ENCODE measurements around the gene NFIB.

The NFIB gene

DNA sequence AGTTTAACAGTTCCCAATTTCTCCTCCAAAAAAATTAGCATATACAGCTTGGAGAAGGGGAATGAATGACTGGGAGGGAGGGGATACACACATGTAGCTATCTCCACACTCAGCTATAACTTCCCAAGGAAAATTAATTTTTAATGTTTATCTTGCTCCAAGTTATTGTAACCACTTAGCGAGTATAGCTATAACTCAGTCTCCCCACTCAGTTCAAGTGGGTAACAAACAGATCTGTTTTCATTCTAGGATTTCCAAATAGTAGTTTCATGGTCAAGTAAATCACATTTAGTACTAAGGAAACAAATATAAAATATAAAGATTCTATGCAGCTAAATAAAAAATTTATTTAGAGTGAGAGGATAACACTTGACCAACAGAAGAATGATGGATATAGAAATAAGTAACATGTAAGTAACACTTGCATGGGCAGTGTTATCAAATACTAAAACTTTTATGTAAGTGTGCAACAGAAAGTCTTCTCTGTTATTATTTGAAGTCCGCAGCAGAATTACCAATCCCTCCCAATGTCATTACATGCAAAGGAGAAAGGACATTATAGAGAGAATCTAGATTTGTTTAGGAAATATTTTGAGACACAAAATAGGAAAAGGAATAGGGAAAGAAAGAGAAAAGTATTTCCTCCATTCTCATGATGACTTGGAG is 10.2 kb upstream of the NFIB start:
- ChIA-PET CTCF (interaction anchor here (0.9 kb wide), 1 partner anchor 30 kb away, joined by 3 read pairs; no protein-coding TSS in a partner anchor), POLR2A (no interaction called here)
- H3K4me3 ChIP-seq (ENCODE audit: low read depth, low read length) = no peak overlapping the region
- DNase-seq (ENCODE audit: low read depth, low spot score) = no peak
- TF ChIP-seq, protein P1, sequence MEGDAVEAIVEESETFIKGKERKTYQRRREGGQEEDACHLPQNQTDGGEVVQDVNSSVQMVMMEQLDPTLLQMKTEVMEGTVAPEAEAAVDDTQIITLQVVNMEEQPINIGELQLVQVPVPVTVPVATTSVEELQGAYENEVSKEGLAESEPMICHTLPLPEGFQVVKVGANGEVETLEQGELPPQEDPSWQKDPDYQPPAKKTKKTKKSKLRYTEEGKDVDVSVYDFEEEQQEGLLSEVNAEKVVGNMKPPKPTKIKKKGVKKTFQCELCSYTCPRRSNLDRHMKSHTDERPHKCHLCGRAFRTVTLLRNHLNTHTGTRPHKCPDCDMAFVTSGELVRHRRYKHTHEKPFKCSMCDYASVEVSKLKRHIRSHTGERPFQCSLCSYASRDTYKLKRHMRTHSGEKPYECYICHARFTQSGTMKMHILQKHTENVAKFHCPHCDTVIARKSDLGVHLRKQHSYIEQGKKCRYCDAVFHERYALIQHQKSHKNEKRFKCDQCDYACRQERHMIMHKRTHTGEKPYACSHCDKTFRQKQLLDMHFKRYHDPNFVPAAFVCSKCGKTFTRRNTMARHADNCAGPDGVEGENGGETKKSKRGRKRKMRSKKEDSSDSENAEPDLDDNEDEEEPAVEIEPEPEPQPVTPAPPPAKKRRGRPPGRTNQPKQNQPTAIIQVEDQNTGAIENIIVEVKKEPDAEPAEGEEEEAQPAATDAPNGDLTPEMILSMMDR (IDR thresholded peaks at IDR 0.05; ENCODE audit: insufficient read depth, low read length, missing control alignments) = no peak

DNA sequence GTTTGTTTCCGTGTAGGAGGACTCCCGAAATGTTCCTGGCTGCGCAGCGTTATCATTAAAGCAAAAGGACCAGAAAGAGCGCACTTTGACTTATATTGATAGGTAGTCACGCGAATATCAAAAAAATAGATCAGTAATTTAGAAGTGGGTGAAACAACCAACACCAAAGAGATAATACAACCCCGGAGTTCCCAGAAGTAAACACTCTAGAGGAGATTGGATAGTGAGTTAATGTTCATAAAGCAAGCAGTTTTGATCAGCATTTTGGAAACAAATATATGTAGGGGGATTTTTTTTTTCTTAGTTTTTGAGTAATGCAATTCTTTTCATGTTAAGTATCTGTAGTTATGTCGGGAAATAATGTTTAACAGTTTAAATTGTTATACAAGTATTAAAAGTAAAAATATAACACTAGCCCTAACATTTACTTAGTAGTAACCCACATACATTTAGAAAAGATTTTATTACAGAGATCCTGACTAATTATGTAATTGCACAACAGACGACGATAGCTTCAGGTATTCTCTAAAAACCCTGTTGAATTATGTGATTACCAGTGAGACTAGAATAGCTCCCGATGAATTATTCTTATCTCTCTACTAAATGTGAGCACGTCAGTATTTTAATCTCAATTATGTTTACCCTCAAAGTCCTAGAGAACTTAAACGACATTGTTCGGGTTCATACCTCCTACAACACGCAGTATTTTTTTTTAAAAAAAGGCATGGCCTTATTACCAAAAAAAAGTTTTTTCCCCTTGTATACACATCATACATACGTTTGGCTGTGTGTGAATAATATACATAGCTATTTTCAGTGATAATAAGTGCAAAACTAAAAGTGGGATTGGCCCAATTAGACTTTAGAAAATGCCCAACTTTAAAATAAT is 9.4 kb upstream of the NFIB start:
- no peak for DNase-seq (ENCODE audit: low read depth, low spot score)
- H3K4me3 ChIP-seq (ENCODE audit: low read depth, low read length) = peak overlapping the region; percentile 63
- TF ChIP-seq, protein P1 (IDR thresholded peaks at IDR 0.05; ENCODE audit: insufficient read depth, low read length, missing control alignments) = no peak
- ChIA-PET CTCF (interaction anchor here (0.9 kb wide), 1 partner anchor 31 kb away, joined by 3 read pairs; no protein-coding TSS in a partner anchor), POLR2A (no interaction called here)

DNA sequence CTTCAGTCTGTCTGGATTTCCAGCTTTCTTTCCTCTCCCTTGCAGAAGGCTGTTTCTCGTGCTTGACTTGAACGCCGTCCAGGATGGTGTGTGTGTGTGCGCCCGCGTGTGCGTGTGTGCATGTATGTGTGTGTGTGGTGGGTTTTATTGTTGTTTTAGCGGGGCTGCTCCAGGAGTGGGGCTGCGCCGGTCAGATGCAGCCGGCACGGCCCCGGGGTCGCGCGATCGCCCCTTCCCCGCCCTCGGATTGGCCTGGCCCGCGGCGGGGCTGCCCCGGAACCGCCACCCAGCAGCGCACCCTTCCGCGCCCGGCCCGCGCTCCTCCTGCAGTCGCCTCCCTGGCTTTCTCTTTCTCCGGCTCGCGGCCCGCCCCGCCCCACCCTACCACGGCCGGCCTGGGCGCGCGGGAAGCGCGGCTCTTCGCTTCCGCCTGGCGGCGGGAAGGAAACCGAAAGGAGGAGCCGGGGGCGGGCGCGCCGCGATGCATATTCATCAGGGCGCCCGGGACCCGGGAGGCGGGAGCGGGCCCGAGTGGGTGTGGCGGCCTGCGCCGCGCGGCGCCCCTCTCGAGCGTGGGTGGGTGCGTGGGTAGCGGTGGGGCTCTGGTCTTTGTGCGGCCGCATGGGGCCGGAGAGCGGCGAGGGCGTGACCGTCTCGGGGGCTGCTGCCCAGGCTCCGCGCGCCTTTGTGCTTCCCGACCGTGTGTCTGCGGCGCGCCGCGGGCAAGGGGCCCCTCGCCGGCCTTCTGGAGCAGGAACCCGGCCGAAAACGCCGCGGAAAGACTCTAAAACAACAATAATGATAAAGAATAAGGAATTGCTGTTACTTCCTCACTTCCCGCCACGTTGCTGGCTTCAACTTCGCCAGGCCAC is 8.5 kb upstream of the NFIB start:
- TF ChIP-seq, protein P1 (IDR thresholded peaks at IDR 0.05; ENCODE audit: insufficient read depth, low read length, missing control alignments) = peak; percentile 37
- H3K4me3 ChIP-seq (ENCODE audit: low read depth, low read length) = peak overlapping the region; percentile 63
- ChIA-PET POLR2A (interaction anchor here (0.7 kb wide), 1 partner anchor 12 kb away, joined by 5 read pairs; no protein-coding TSS in a partner anchor), CTCF (no interaction called here)
- DNase-seq (ENCODE audit: low read depth, low spot score) = no peak

DNA sequence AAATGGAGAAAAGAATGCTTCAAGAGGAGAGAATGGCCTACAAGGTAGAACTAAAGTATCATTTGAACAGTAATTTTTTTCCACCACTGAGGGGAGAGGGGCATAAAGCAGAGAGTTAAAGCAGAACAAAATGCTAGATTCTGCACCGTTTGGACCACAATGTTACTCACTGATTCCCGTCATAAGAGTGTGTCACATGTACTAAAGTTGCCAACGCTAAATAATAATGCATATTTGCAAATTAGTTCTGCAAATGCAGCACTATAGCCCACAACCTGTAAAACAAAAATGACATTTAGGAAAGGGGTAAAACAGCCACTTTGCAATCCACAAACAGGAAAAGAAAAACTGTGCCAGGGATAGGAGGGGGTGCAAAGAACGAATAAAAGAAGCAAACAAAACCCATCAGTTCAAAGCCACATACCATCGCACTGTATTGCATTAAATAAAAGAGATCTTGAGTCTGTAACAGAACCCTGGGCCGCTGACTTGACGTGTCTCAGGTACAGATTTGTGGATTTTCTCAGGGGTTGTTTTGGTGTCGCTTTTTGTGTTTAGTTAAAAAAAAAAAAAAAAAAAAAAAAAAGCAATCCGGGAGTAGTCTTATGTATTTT is 7.7 kb upstream of the NFIB start:
- DNase-seq (ENCODE audit: low read depth, low spot score) = no peak
- peak overlapping the region; percentile 63 for H3K4me3 ChIP-seq (ENCODE audit: low read depth, low read length)
- TF ChIP-seq, protein P1 (IDR thresholded peaks at IDR 0.05; ENCODE audit: insufficient read depth, low read length, missing control alignments) = no peak
- ChIA-PET POLR2A (interaction anchor here (0.7 kb wide), 1 partner anchor 11 kb away, joined by 5 read pairs; no protein-coding TSS in a partner anchor), CTCF (no interaction called here)

DNA sequence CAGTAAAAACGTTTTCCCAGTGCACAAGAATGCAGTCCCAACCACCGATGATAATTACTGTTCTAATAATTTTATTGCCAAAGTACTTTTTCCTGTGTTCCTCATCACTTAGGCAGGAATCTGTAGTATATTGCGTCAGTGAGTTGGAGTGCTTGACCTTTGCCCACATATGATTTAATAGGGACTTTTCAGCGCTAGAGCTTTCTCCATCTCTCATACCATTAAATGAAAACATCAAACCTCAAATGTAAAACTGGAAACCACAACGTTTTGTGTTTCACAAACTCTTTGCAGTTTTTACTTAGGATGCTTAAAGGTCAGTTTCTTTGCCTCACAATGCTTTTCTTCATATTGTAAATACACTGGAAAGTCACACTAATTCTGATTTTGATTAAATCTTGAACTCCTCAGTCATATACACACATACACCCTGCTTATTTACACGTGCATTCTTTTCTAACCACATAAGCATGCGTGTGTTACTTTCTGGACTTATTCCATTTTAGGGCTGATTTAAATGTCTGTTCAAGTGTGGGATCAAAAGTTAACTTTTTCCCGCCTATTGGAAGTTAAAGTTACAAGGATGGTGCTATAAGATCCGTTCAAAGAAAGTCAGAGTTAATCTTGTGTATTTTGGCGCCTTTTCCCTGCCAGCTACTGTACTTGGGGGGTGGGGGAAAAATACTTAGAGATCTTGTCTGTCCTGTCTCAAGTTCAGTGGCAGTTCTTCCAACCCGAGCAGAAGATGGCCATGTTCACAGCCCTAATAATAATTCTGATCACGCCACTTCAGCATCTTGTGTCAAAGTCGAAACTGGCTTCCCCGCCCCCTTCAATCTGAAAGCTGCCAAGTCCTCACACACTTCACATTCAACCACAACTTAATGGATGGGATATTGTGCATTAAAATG is 6.6 kb upstream of the NFIB start:
- no peak overlapping the region for H3K4me3 ChIP-seq (ENCODE audit: low read depth, low read length)
- ChIA-PET CTCF (no interaction called here), POLR2A (no interaction called here)
- peak; percentile 71 for DNase-seq (ENCODE audit: low read depth, low spot score)
- TF ChIP-seq, protein P1 (IDR thresholded peaks at IDR 0.05; ENCODE audit: insufficient read depth, low read length, missing control alignments) = no peak

All from AG04449 (cell line).